Stimulated activated CD4-positive, alpha-beta T cell treated with anti-CD3 and anti-CD28 coated beads, Interleukin-1b, Interleukin-23, amount 100 ng/mL, for 48 hours (primary cell): ENCODE results near the gene TTYH2.

Experiments
- DNase-seq: peaks from one replicate; pipeline ENCODE4 v3.0.0-alpha.2; 2020

TTYH2 gene

DNA sequence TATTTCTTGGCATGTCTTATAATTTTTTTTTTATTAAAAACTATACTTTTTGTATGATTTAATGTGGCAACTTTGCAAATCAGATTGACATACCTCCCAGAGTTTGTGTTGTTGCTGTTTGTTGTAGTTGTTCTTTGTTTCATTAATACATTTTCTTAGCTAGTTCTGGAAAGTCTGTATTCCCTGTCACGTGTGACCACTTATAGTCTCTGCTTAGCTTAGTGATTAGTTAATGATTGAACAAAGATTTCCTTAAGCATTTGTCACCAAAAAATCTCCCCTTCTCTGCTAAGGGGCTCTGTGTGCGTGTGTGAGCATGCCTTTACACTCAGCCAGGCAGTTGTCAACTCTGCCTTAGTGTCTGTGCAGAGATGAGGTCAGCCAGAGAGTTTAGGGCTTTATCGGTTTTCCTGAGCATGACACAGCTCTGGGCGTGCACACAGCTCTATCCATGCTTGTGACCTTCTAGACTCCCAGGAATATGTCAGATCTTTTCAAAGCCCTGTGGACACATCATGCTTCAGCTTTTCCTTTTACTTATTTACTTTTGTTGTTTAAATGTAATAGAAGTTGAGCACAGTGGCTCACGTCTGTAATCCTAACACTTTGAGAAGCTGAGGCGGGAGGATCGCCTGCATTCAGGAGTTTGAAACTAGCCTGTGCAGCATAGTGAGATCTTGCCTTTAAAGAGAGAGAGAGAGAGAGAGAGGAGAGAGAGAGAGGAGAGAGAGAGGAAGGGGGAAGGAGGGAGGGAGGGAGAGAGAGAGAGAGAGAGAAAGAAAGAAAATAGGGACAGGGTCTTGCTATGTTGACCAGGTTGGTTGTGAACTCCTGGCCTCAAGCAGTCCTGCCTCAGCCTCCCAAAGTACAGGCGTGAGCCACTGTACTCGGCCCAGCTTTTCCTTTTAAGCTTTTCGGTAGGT lies 82.5 kb downstream of the TTYH2 start:
- no peak for DNase-seq

DNA sequence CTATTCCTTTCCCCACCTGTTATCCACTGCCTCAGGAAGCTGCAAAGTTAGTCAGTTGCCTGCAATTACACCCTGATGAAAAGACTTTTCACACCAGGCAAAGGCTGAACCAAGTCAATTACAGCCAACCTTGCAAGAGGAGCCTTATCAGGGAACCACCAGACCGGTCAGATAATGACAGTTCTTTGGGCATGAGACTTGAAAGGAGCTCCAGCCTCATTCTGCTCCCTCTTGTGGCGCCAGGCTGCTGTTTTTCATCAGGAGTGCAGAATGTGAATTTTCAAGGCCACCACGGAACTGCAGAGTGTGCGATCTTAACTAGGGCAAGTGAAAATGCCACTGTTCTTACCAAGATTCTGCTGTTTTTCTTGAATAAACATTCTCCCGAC lies 83.2 kb downstream of the TTYH2 start:
- DNase-seq: peak; percentile 33

DNA sequence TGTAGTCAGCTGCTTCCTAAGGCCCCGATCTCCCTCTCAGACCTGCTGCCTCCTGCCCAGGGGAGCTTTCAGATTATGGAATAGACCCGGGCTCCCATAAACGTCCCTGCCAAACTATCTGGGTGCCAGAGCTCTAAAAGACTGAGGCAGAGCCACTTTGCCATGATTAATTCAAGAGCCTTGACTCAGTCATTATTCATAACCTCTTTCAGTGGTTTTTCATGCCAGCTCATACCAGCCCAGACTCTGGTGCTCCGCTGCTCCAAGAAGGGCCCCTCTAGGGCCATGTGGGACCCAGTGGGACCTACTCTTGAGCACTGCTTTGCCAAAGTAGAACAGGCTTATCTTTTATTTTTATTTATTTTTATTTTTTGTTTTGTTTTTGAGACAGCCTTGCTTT lies 84.6 kb downstream of the TTYH2 start:
- DNase-seq: peak; percentile 77

DNA sequence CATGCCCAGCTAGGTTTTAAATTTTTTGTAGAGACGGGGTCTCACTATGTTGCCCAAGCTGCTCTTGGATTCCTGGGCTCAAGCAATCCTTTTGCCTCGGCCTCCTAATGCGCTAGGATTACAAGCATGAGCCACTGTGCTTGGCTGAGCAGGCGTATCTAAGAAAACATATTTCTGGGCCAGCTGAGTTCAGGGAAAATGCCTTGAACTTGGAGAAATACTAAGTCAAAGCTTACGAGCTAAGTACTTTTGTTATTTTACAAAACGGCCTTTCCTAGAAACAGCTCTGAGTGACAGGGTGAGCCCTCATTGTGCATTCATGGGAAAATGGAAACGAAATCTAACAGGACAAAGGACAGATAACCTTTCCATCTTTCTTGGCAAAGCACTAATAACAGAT lies 85.4 kb downstream of the TTYH2 start:
- DNase-seq: no peak

DNA sequence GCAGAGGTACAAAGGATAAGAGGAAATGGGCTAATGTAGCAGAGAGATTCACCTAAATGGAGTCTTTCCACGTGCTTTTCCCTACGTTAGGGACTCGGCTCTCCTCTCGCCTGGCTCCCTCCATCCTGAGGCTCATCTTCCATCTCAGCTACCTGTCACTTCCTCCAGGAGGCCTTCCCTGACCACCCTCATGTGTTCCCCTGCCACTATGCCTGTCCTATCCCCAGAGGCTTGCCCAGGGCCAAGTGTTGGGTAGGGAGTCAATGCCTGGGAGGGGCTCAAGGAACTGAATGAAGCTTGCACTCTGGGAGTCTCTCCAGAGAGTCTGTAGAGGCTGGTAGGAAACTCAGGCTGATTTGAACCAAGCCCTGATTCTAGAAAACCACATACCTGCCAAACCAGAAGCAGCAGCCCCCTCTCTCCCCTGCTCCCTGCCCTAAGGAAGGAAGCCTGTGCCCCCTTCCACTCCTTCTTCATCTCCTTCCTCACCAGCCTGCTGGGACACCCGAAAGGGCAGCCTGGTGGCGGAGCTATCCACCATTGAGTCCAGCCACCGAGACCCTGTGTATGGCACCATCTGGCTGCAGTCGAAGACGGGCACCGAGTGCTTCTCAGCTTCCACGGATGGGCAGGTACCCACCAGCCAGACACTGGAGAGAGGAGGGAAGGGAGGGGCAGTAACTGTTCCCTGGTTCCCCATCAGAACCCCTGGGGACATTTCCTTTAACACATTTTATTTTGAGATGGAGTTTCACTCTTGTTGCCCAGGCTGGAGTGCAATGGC lies 86.0 kb downstream of the TTYH2 start:
- DNase-seq: no peak

DNA sequence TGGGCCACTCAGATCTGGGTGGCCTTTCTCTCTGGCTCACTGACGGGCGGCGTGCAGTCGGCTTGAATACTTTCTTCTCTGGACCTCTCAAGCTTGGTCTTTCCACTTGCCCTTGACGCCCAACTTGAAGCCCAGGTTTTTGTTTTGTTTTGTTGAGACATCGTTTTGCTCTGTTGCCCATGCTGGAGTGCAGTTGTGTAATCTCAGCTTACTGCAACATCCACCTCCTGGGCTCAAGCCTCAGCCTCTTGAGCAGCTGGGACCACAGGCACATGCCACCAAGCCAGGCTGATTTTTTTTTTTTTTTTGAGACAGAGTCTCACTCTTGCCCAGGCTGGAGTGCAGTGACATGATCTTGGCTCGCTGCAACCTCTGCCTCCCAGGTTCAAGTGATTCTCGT lies 89.9 kb downstream of the TTYH2 start:
- DNase-seq: no peak

DNA sequence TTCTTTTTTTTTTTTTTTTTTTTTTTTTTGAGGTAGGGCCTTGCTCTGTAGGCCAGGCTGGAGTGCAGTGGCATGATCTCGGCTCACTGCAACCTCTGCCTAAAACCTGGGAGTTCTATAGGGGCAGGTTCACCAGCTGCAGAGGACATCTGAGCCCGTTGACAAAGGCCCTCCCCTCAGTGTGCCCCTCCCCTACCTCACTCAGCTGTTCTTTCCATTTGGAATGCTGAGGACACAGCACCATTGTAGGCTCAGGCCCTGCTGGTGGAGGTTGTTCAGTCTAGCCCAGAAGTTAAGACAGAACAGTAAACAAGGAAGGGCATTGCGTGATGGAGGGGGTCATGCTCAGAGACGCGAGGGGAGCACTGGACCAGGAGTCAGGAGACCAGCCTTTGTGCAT lies 90.8 kb downstream of the TTYH2 start:
- no peak for DNase-seq

DNA sequence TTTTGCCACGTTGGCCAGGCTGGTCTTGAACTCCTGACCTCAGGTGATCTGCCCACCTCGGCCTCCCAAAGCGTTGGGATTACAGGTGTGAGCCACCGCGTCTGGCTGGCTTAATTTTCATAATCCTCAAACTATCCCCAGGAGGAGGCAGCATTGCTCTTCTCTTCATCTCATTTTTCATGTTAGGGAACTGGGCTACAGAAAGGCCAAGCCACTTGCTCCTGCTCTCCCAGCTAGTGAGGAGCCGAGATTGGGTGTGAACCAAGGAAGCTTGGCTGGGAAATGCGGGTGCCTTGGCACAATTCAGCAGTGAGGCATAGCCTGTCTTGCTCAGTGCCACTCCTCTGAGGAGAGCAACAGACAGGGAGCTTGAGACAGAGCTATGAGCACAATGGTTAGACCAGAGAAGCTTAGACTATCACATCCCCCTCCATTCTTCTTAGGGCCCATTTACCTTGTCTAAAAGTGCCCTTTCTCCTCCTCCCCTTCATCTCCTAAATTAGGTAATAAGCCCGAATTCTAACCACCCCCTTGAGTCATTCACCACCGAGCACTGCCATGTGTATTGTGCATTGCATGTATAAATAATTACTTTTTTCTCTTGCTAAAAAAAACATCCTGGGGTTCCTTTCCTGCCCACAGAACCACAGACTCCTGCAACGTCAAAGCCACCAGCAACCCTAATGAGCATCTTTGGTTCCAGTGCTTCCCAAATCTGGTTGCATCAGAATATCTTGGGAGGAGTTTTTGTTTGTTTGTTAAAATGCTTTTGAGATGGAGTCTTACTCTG lies 92.7 kb downstream of the TTYH2 start:
- no peak for DNase-seq

DNA sequence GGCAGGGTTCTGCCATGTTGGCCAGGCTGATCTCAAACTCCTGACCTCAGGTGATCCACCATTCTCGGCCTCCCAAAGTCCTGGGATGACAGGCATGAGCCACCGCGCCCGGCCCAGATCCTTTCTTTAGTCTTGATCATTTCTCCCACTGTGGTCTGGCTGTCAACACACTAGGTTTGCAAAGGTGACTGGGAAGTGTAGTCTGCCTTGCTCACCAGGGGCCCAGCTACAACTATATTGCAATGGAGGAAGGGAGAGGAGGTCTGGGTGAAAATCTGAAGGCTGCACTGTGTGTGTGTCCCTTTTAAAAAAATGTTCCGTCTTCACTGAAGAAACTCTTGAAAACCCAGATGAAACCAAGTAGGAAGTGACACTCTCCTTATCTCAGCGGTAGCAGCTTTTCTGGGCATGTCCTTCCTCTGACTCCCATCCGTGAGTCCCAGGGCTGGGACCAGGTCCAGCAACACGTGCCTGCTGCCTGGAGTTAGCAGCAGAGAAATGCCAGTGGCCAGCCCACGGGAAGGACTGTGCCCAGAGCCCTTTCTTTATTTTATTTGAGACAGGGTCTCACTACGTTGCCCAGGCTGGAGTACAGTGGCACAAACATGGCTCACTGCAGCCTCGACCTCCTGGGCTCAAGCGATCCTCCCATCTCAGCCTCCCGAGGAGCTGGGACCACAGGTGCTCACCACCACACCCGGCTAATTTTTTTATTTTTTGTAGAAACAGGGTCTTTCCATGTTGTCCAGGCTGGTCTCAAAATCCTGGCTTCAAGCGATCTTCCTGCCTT lies 94.8 kb downstream of the TTYH2 start:
- no peak for DNase-seq

DNA sequence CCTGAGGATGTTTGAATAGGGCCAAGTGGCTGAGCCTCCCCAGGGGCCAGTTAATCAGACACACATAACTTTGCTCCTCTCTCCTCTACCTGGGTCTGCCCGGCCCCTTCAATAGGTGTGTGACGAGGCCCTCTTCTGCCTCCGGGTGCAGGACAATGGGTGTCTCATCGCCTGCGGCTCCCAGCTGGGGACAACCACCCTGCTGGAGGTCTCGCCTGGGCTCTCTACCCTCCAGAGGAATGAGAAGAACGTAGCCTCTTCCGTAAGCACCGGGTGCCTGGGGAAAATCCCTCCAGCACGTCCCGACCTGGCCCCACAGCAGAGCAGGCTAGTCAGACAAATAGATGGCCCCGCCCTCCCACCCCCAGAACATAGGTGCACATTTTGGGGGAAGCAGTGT lies 96.5 kb downstream of the TTYH2 start:
- no peak for DNase-seq
